Measurements from ENCODE around the gene HCN4.

Gene HCN4

GRCh38 chr15:73375755-73376305 lies 7.1 kb upstream of the HCN4 start:
- no peak for DNase-seq

GRCh38 chr15:73375012-73375411 lies 6.3 kb upstream of the HCN4 start:
- DNase-seq, result no peak

GRCh38 chr15:73374604-73375003 lies 5.8 kb upstream of the HCN4 start:
- no peak for DNase-seq

GRCh38 chr15:73373221-73373620 lies 4.5 kb upstream of the HCN4 start:
- DNase-seq, result no peak

- DNase-seq, result no peak
Observed at GRCh38 chr15:73371812-73372211, 3.1 kb upstream of the HCN4 start.

DNA sequence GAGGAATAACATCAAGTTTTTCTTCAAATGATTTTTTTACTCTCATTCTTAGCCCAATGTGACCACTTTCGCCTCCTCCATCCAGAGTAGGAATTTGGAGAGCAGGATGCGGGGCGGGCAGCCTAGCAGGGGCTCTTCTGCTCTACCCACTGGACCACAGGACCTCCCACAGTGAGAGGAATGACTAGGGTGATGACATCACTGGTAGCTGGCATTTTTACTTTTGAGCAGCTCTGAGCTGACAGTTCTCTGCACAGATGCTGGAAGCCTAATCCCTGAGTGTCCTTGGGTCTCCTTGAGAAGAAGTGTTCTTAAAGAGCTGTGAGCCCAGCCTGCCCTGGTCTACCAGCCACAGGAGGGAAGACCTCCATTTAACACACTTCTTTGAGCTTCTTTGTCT lies 1.4 kb upstream of the HCN4 start:
- peak; percentile 8 for DNase-seq

DNA sequence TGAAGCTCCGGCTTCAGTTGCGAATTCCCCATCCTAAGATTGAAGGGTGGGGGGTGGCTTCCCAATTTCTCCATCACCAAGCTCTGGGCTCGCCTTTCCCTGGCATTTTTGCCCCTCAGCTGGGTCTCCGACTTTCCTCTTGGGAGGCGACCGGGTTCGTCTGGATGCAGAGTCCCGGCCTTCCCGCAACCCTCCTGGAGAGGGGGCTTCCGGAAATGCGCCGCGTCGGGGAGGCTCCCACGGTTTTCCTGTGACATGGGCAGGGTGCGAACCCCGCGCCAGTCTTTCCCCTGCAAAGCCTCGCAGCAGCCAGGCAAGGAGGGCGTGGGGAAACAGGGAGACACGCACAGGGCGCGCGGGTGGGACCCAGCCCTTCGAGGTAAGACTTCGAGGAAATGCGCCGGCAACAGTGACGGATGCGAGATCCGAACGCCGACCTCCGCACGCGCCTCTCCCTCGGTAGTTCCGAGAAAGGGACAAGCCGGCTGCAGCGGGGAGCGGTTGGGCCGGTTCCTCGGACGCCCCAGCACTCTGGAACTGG lies 466 bp upstream of the HCN4 start:
- DNase-seq, result no peak

DNA sequence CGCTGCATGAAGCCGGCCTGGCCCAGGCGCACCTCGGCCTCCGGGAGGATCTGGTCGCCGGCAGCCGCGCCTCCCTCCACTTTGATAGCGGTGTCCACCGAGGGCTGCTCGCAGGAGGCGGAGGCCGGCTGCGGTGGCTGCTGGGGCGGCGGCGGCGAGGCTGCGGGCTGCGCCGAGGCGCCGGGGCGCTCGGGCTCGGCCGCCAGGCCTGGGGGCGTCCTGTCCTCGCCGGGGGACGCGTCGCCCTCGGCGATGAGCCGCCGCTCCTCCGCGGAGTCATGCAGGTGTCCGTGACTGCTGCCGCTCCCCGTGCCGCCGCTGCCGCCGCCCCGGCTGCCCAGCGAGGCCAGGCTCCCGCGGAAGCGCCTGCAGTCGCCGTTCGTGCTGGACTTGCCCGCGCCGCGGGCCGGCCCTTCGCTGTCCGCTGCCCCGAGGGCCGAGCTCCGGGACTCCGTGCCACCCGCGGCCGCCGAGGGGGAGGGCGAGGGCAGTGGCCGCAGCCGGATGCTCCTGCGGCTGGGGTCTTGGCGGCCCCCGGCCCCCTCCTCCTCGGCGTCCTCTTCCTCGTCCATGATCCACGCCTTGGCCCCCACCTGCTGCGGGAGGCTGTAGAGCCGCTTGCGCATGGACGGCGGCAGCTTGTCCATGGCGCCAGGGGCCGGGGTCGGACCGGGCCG lies 996 bp downstream of the HCN4 start:
- no peak for DNase-seq

GRCh38 chr15:73366766-73367623 lies 1.8 kb downstream of the HCN4 start:
- no peak for DNase-seq

DNA sequence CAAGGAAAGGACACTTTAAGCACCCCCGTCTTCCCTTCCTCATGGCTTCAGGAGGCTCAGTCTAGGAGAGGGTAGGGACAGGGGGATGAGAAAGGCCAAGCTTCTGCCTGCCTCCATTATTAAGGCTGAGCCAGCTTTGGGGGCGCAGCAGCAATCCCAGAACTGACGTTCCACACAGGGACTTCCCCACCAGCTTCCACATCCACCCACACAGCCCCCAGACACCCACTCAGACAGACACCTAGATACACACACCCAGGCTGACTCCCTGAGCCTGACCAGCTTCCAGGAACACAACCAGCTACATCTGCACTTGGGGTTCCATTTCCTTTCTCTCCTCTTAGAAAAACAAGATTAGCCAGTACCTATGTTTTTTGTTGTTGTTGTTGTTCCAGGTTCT lies 4.7 kb downstream of the HCN4 start:
- DNase-seq, result no peak

DNA sequence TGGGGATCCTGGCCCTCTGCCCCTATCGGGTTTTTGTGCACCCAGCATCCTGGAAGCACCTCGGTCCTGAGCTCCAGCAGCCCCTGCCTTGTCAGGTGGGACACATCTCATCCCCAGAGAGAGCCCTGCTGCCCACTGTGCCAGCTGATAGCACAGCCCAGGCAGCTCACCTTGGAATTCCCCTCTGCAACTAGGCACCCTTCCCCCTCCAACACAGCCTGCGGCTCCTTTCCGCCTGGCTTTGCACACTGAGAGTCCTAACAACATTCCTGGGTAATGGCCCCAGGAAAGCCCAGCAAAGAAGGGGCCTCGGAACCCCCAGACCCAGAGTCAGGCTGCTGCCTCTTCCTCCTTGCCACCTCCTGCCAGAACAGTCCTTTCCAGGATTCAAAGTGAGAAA lies 5.9 kb downstream of the HCN4 start:
- no peak for DNase-seq

GRCh38 chr15:73361337-73361736 lies 7.4 kb downstream of the HCN4 start:
- no peak for DNase-seq

- DNase-seq, result no peak
Observed at GRCh38 chr15:73359651-73360050, 9.1 kb downstream of the HCN4 start.

DNA sequence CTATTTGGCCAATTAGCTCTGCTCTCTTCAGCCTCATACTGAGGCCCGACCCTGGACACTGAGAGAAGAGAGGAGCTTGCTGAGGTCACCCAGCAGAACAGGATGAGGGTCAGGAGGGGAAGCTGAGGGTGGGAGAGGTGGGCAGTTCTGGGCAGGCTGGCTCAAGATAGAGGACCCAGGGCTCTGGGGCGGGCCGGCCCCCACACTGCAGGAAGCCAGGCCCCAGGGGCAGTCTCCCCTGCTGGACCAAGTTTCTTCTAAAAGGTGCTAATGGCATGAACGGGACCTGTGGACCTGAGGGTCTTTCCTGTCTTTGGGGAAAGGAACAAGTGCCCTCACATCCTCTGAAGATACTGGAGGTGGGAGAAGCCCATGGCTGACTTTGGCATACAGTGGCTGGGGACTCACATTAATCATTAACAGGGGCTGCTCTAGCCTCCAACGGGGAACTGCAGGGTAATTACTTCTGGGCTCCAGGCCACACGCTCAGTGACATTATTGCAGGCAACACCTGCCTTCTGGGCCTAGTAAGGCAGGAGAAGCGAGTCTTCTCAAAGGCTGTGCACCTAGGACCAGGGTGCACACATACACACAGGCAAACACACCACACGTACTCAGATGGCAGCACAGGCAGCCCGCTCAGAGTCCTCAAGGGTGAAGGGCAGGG lies 10.6 kb downstream of the HCN4 start:
- no peak for DNase-seq

DNA sequence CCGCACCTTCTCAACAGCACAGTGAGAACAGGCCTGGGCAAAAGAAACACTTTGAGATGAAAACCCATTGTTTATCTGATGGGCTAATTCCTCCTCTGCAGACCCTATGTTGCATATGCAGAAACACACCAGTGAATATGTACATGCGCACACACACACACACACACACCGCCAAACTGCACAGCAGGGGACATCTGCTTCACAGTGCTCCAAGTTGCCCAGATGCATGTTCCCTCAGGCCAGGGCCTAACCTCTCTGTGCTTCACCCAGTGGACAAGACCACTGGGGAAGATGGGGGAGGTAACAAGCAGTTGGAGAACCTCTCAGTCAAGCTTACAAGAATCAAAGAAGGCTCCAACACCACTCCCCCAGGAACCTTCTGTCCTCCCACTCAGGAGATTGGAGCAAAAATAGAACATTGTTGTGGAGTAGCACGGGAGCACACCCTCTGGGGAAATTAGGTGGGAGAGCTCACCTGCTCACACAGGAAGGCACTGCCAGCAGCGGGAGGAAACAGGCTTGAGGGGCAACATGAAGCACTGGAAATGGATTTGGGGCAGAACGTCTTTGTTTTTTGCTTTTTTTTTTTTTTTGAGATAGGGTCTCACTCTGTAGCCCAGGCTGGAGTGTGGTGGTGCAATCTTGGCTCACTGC lies 13.0 kb downstream of the HCN4 start:
- DNase-seq, result no peak

DNA sequence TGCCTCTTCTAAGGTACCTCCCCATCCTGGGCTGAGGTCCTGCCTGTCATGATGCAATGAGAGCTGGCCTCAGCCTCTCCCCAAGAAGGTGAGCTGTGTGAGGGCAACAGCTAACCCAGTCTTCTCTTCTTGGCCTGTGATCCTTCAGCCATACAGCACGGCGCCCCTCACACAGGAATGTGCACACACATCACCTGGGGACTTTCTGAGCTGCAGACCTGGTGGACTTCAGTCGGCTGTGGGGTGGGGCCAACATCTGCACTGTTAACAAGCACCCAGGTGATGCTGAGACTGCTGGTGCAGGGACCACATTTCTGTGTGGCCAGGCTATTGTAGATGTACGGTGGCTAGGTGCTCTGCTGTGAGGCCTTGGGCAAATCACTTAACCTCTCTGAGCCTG lies 14.5 kb downstream of the HCN4 start:
- DNase-seq, result no peak

- DNase-seq, result no peak
Observed at GRCh38 chr15:73353734-73354133, 15.0 kb downstream of the HCN4 start.

GRCh38 chr15:73352082-73352481 lies 16.7 kb downstream of the HCN4 start:
- DNase-seq, result no peak

DNA sequence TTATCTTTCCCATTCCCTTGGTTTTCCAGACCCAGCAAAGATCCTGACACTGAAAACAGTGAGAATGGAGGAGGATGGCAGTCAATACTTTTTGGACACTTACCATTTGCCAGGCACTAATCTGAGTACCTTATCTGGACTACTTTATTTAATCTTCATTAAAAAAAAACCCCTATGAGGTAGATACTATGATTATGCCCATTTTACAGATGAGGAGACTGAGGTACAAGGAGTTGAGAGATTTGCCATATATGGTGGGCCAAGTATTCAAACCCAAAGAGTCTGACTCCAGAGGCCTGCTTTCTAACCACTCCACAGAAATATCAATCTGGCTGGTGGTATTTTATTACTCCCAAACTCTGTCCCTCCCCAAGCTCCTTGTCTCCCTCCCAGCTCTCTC lies 19.6 kb downstream of the HCN4 start:
- DNase-seq, result no peak

- DNase-seq, result peak; percentile 42
Observed at GRCh38 chr15:73346735-73347312, 21.9 kb downstream of the HCN4 start.

DNA sequence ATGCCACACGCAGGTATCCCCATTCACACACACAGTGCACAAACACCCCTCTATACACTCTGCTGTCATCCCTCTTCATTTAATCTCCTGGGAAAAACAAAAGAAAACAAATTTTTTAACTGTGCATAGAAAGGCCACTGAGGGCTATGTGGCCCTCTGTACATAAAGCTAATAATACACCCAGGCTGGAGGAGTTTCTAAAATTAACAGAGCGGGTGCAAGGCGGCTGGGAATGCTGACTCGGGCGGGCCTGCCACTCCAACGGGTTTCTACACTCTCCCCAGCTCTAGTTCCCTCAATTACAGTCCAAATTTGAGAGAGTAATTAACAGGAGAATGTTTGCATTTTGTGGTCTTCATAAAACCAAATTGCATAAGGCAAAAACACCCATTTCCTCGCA lies 23.1 kb downstream of the HCN4 start:
- no peak for DNase-seq

GRCh38 chr15:73344056-73344455 lies 24.7 kb downstream of the HCN4 start:
- no peak for DNase-seq
